Heart left ventricle (tissue), 16 donors: ENCODE data around the gene ADRB1. TPM values are rescaled to one million over a fixed set of nuclear protein-coding genes. Genes with fewer than 3 reads are reported as not detected.

Experiments
- ATAC-seq, 4 donors: fragments of 200-7000 bp; cut with Tn5 transposase; one replicate each; pipeline ENCODE4 v1.9.1; 2020 to 2022; ENCODE audit warnings: moderate library complexity in 4 of 4, mild to moderate bottlenecking in 3 of 4, moderate number of reproducible peaks in 1 of 4
- DNase-seq, 5 donors: peaks; one replicate each; pipeline ENCODE4 v3.0.0-alpha.2; 2020
- H3K27ac ChIP-seq, 12 donors: fragments of 200-600 bp; sonication (generic) in 4 of 12; one replicate each; pipeline versions ENCODE4 v1.5.0 to v1.8.0; 2016 to 2022; ENCODE audit warnings: mild to moderate bottlenecking in 2 of 12
- H3K27me3 ChIP-seq, 9 donors: fragments of 200-600 bp; sonication (generic) in 2 of 9; one replicate each; pipeline versions ENCODE4 v1.5.1 to v1.8.0; 2016 to 2022; ENCODE audit warnings: mild to moderate bottlenecking in 3 of 9
- H3K36me3 ChIP-seq, 9 donors: fragments of 200-600 bp; sonication (generic) in 2 of 9; one replicate each; pipeline versions ENCODE4 v1.5.0 to v1.8.0; 2018 to 2022; ENCODE audit warnings: mild to moderate bottlenecking in 2 of 9
- H3K4me1 ChIP-seq, 12 donors: fragments of 200-600 bp; sonication (generic) in 4 of 12; one replicate each; pipeline versions ENCODE4 v1.5.0 to v1.8.0; 2016 to 2022; ENCODE audit warnings: mild to moderate bottlenecking in 3 of 12
- H3K4me3 ChIP-seq, 12 donors: fragments of 200-600 bp; sonication (generic) in 4 of 12; one replicate each; pipeline versions ENCODE4 v1.5.0 to v1.8.0; 2017 to 2022; ENCODE audit warnings: mild to moderate bottlenecking in 9 of 12, moderate library complexity in 4 of 12
- H3K9me3 ChIP-seq, 12 donors: fragments of 200-600 bp; sonication (generic) in 4 of 12; one replicate each; pipeline versions ENCODE4 v1.5.0 to v1.8.0; 2016 to 2022; ENCODE audit warnings: mild to moderate bottlenecking in 1 of 12
- POLR2A ChIP-seq, 2 donors: fragments of 450-650 bp; IDR thresholded peaks; one replicate each; pipeline ENCODE4 v1.6.1; 2017; ENCODE audit warnings: antibody characterized with exemption in 2 of 2, mild to moderate bottlenecking in 2 of 2, moderate library complexity in 2 of 2
- WGBS, 4 donors: extraction: QIAGEN DNeasy Blood & Tissue Kit in 2 of 4; methylation state at CpG; one replicate each; pipeline versions ENCODE4 v1.1.5 to v1.1.7; 2013 to 2018; 5-methylcytosine and 5-hydroxymethylcytosine counted together
- intact Hi-C, 10 donors: fragments of 100-400 bp; cut with DNase I; formaldehyde crosslinking; loops; one replicate each; pipeline versions ENCODE4 v1.11.1 to v1.14.2; 2022
- polyA plus RNA-seq, 2 donors: library from polyadenylated mRNA; stranded (reverse); fragments of 200-250 nt; gene quantifications; one replicate each; pipeline ENCODE4 v1.2.3, GENCODE V29; 2013
- total RNA-seq, 9 donors: library from RNA; depleted of rRNA in 2 of 9; stranded (reverse); fragments of >200 nt in 2 of 9; fragmentation: NEBNext Ultra II Directional in 3 of 9; extraction: Animal tissue kit (Norgen Biotek cat#: 25700) in 3 of 9; gene quantifications; one replicate each; pipeline versions ENCODE4 v1.1.0 to v1.2.4, GENCODE V29; 2016 to 2023
- TF ChIP-seq, protein P1 (sequence below), 12 donors: fragments of 200-600 bp; sonication (generic) in 4 of 12; IDR thresholded peaks; one replicate each; pipeline versions ENCODE4 v1.5.0 to v1.8.0; 2018 to 2022; ENCODE audit warnings: antibody characterized with exemption in 12 of 12, mild to moderate bottlenecking in 5 of 12
- donor health status: ischemic (EF 13 %, LVEDD 7.1; RV severe dilation, severe dysfunction).
- donor health status: healthy with polysubstance abuse.
- donor health status: DM: no; HTN: yes; CAD: no.
- donor health status: DM: no; HTN: no; CAD: no.
- donor health status: ischemic (EF 25% LVEDD 6.9; RV normal size, moderate dysfunction).
- donor health status: ischemic (EF 25% LVEDD 5.7; RV mildly dilated, moderate dysfunction).
- donor health status: healthy.
- donor health status: DM: yes; HTN: yes; CAD: no.
- donor health status: ischemic (EF 35%, LVEDD 5.7; RV mildly dilated, moderate dysfunction).
- donor health status: nonischemic (EF 11% LVEDD 7.7; RV severe dilation, severe dysfunction).
- donor health status: DM: yes; HTN: yes; CAD: no.
- donor health status: PGD.
- donor health status: ischemic (EF 29% LVEDD 5.4; RV normal size, mild dysfunction).
- donor health status: nonischemic (EF 23%, LVEDD 6.1; RV moderate dilation, normal function).

ADRB1 gene
- total and polyA plus RNA-seq, 11 donors = 7.3 to 115 (median 59.4) TPM

DNA sequence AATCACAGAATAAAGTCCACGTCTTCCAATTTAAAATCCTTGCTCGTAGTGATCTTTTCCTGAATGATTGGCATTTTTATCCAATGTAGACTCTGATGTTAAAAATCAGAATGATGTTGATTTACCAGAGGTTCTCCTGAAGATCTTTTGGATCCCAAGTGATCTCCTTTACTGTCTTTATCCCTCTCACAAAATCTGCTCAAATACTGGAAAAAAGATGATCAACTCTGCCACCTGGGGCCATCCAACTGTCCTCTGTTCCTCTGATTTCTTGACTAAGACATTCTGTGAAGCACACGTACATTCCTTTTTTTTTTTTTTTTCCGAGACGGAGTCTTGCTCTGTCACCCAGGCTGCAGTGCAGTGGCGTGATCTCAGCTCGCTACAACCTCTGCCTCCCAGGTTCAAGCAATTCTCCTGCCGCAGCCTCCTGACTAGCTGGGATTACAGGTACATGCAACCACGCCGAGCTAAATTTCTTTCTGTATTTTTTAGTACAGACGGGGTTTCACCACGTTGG, 18.0 kb upstream of the ADRB1 start:
- Histone ChIP-seq H3K36me3 (no peaks in the 10 kb centered on the region), H3K4me1 (peaks cover 0 to 58% (median 21%) of the 10 kb centered on the region in 12 donors), H3K4me3 (no peak overlapping the region), H3K9me3 (no peaks in the 10 kb centered on the region), H3K27ac (no peak overlapping the region), H3K27me3 (no peaks in the 10 kb centered on the region)
- TF ChIP-seq POLR2A (IDR thresholded peaks at IDR 0.05) = no peak
- TF ChIP-seq, protein P1, sequence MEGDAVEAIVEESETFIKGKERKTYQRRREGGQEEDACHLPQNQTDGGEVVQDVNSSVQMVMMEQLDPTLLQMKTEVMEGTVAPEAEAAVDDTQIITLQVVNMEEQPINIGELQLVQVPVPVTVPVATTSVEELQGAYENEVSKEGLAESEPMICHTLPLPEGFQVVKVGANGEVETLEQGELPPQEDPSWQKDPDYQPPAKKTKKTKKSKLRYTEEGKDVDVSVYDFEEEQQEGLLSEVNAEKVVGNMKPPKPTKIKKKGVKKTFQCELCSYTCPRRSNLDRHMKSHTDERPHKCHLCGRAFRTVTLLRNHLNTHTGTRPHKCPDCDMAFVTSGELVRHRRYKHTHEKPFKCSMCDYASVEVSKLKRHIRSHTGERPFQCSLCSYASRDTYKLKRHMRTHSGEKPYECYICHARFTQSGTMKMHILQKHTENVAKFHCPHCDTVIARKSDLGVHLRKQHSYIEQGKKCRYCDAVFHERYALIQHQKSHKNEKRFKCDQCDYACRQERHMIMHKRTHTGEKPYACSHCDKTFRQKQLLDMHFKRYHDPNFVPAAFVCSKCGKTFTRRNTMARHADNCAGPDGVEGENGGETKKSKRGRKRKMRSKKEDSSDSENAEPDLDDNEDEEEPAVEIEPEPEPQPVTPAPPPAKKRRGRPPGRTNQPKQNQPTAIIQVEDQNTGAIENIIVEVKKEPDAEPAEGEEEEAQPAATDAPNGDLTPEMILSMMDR (IDR thresholded peaks at IDR 0.05) = no peak
- DNase-seq (no peak), ATAC-seq (no peak)
- intact Hi-C loops = no loop called here
- WGBS, 4 donors = 87 to 95% (median 94%) methylated on average over 12 of the region's 12 CpGs

DNA sequence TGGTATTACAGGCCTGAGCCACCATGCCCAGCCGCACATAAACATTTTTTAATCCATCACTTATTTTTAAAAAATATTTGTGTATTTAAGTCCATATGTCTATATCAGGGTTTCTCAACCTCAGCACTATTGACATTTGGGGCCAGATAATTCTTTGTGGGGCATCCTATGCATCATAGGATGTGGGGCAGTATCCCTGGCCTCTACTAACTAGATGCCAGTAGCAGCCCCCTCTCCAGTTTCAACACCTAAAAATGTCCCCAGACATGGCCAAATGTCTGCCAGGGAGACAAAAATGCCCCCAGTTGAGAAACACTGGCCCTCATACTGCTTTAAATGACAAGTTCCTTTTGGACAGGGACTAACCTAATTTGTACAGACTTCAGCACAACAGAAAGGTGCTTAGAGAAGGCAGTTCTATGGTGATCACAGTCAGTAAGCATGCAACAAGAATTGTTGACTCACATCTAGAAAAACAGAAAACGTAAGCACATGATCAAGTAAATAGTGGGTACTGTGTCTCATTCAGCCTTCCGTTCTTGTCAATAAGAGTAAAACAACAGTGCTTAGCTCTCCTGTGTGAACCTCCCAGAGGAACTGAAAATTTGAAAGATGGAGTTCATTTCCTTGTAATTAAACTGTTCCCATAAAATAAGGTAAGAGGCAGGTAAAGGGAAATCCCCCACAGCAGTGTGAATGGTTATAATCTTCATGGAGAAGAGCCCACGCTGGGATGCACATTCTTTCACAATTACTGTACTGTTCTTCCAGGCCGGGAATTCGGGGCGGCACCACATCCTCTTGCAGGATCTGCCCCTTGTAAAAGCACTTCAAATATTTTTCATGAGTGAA, 17.3 kb upstream of the ADRB1 start:
- 56 to 69% (median 60%) methylated on average over 7 of the region's 7 CpGs for WGBS, 4 donors
- H3K27me3 ChIP-seq = no peaks in the 10 kb centered on the region
- H3K36me3 ChIP-seq = no peaks in the 10 kb centered on the region
- H3K9me3 ChIP-seq = no peaks in the 10 kb centered on the region
- intact Hi-C loops = no loop called here
- no peak for ATAC-seq
- peaks cover 0 to 51% (median 18%) of the 10 kb centered on the region in 12 donors for H3K4me1 ChIP-seq
- DNase-seq = no peak
- no peak overlapping the region for H3K4me3 ChIP-seq
- no peak for TF ChIP-seq POLR2A (IDR thresholded peaks at IDR 0.05)
- TF ChIP-seq, protein P1 (IDR thresholded peaks at IDR 0.05) = no peak
- peak overlapping the region in 2 of 12 donors; percentile 2 to 42 for H3K27ac ChIP-seq

DNA sequence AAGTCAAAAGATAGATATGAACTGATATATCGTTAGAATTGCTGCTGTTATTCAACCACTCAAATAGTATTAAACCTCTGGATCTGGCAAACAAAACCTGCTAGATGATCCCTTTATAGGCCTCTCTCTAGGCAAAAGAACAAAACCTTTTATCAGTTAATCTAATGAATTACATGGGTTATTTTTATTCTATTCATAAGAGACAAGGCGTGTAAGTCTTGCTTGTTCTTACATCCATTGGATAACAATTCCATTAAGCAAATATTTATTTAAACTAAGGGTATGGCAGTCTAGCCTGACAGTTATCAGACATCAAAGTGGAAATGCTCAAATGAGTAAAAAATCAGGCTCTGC, 16.6 kb upstream of the ADRB1 start:
- TF ChIP-seq, protein P1 (IDR thresholded peaks at IDR 0.05) = no peak
- no peak for TF ChIP-seq POLR2A (IDR thresholded peaks at IDR 0.05)
- peak overlapping the region in 2 of 12 donors; percentile 2 to 42 for H3K27ac ChIP-seq
- H3K4me1 ChIP-seq = peaks cover 0 to 46% (median 13%) of the 10 kb centered on the region in 12 donors

DNA sequence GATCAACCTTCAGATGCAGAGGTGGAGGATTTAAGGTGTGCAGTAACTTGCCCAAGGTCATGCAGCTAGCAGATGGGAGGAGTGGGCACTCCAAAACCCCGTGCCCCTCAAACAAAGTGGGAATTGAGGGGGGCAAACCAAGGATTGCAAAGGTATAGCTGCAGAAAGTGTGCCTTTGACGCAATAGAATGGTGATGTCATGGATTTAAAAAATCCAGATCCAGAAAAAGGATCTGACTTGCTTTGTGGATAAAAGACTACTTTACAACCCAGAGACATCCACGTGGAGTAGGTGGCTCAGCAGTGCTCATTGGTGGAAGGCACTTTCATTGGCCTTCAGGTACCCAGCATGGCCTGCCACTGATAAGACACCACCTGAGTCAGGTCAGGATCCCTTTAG, 15.7 kb upstream of the ADRB1 start:
- Histone ChIP-seq H3K27ac (no peak overlapping the region), H3K9me3 (no peaks in the 10 kb centered on the region), H3K27me3 (no peaks in the 10 kb centered on the region), H3K36me3 (no peaks in the 10 kb centered on the region), H3K4me3 (no peak overlapping the region), H3K4me1 (peaks cover 0 to 38% (median 11%) of the 10 kb centered on the region in 12 donors)
- no peak for ATAC-seq
- DNase-seq = no peak
- TF ChIP-seq, protein P1 (IDR thresholded peaks at IDR 0.05) = no peak
- TF ChIP-seq POLR2A (IDR thresholded peaks at IDR 0.05) = no peak
- intact Hi-C loops = no loop called here
- 72 to 93% (median 84%) methylated on average over 3 of the region's 3 CpGs for WGBS, 4 donors

More for the DNA sequence above, 16.6 kb upstream of the ADRB1 start:
- ATAC-seq = no peak
- no peak for DNase-seq
- no peaks in the 10 kb centered on the region for H3K27me3 ChIP-seq
- H3K4me3 ChIP-seq = no peak overlapping the region
- intact Hi-C loops = no loop called here
- WGBS, 4 donors = 29 to 41% (median 35%) methylated on average over 2 of the region's 2 CpGs
- H3K36me3 ChIP-seq = no peaks in the 10 kb centered on the region
- no peaks in the 10 kb centered on the region for H3K9me3 ChIP-seq
